KOPT-K1 (cell line): ENCODE results near the gene BAZ1B.

Source experiments
- H3K27ac ChIP-seq: fragments of 200-600 bp; sonication (generic); 2 replicates; pipeline ENCODE4 v1.5.1; 2016; ENCODE audit warnings: antibody characterized with exemption, mild to moderate bottlenecking, low read depth, low read length; ENCODE audit not compliant: poor library complexity, severe bottlenecking
- H3K36me3 ChIP-seq: fragments of 200-600 bp; sonication (generic); 2 replicates; pipeline ENCODE4 v1.5.1; 2017; ENCODE audit warnings: antibody characterized with exemption, mild to moderate bottlenecking, low read length, moderate library complexity; ENCODE audit not compliant: insufficient read depth
- H3K9me3 ChIP-seq: fragments of 200-600 bp; sonication (generic); 2 replicates; pipeline ENCODE4 v1.5.1; 2017; ENCODE audit warnings: antibody characterized with exemption, low read length, mild to moderate bottlenecking; ENCODE audit not compliant: insufficient read depth, poor library complexity, severe bottlenecking

Gene BAZ1B

GRCh38 chr7:73452999-73453635, 69.0 kb downstream of the BAZ1B start:
- H3K9me3 ChIP-seq = no peaks in the 10 kb centered on the region
- peaks cover 100% of the 10 kb centered on the region for H3K36me3 ChIP-seq
- no peak overlapping the region for H3K27ac ChIP-seq

- Histone ChIP-seq H3K27ac (no peak overlapping the region), H3K9me3 (no peaks in the 10 kb centered on the region), H3K36me3 (peaks cover 100% of the 10 kb centered on the region)
These were observed 70.2 kb downstream of the BAZ1B start for GRCh38 chr7:73451780-73452398.

- peaks cover 100% of the 10 kb centered on the region for H3K36me3 ChIP-seq
- no peaks in the 10 kb centered on the region for H3K9me3 ChIP-seq
- H3K27ac ChIP-seq = no peak overlapping the region
These were observed 72.7 kb downstream of the BAZ1B start for GRCh38 chr7:73449422-73449821.

GRCh38 chr7:73448609-73449008, 73.5 kb downstream of the BAZ1B start:
- no peaks in the 10 kb centered on the region for H3K9me3 ChIP-seq
- peaks cover 100% of the 10 kb centered on the region for H3K36me3 ChIP-seq
- H3K27ac ChIP-seq = no peak overlapping the region

- no peak overlapping the region for H3K27ac ChIP-seq
- no peaks in the 10 kb centered on the region for H3K9me3 ChIP-seq
- peaks cover 100% of the 10 kb centered on the region for H3K36me3 ChIP-seq
These were observed 74.9 kb downstream of the BAZ1B start for GRCh38 chr7:73447121-73447733.

- Histone ChIP-seq H3K27ac (no peak overlapping the region), H3K36me3 (peaks cover 100% of the 10 kb centered on the region), H3K9me3 (no peaks in the 10 kb centered on the region)
These were observed 75.4 kb downstream of the BAZ1B start for GRCh38 chr7:73446682-73447081.

GRCh38 chr7:73443548-73444255, 78.4 kb downstream of the BAZ1B start:
- Histone ChIP-seq H3K9me3 (no peaks in the 10 kb centered on the region), H3K27ac (no peak overlapping the region), H3K36me3 (peaks cover 100% of the 10 kb centered on the region)

GRCh38 chr7:73442903-73443500, 79.1 kb downstream of the BAZ1B start:
- Histone ChIP-seq H3K9me3 (no peaks in the 10 kb centered on the region), H3K36me3 (peaks cover 98% of the 10 kb centered on the region), H3K27ac (no peak overlapping the region)

GRCh38 chr7:73442222-73442902, 79.7 kb downstream of the BAZ1B start:
- H3K9me3 ChIP-seq = no peaks in the 10 kb centered on the region
- no peak overlapping the region for H3K27ac ChIP-seq
- H3K36me3 ChIP-seq = peaks cover 91% of the 10 kb centered on the region

- Histone ChIP-seq H3K27ac (no peak overlapping the region), H3K9me3 (no peaks in the 10 kb centered on the region), H3K36me3 (peaks cover 61% of the 10 kb centered on the region)
These were observed 82.7 kb downstream of the BAZ1B start for GRCh38 chr7:73439410-73439704.

GRCh38 chr7:73438547-73439409, 83.3 kb downstream of the BAZ1B start:
- Histone ChIP-seq H3K9me3 (no peaks in the 10 kb centered on the region), H3K27ac (no peak overlapping the region), H3K36me3 (peaks cover 55% of the 10 kb centered on the region)

- Histone ChIP-seq H3K9me3 (no peaks in the 10 kb centered on the region), H3K27ac (no peak overlapping the region), H3K36me3 (peaks cover 46% of the 10 kb centered on the region)
These were observed 84.3 kb downstream of the BAZ1B start for GRCh38 chr7:73437621-73438416.

- H3K27ac ChIP-seq = no peak overlapping the region
- H3K9me3 ChIP-seq = no peaks in the 10 kb centered on the region
- H3K36me3 ChIP-seq = peaks cover 38% of the 10 kb centered on the region
These were observed 85.0 kb downstream of the BAZ1B start for GRCh38 chr7:73437091-73437490.
